WTC11 (cell line): ENCODE results near the gene TRAPPC14.

ENCODE experiments used
- ATF1 ChIP-seq: sonication (generic); formaldehyde crosslinking; IDR thresholded peaks from 2 replicates; pipeline ENCODE4 v1.8.1; 2023; ENCODE audit warnings: mild to moderate bottlenecking, moderate library complexity, missing genetic modification reagents
- CBFB ChIP-seq: sonication (generic); formaldehyde crosslinking; IDR thresholded peaks from 2 replicates; pipeline ENCODE4 v1.8.1; 2022; ENCODE audit warnings: mild to moderate bottlenecking, low read depth, missing genetic modification reagents
- ESRRA ChIP-seq: sonication (generic); formaldehyde crosslinking; IDR thresholded peaks from 2 replicates; pipeline ENCODE4 v1.8.1; 2022; ENCODE audit warnings: mild to moderate bottlenecking, missing genetic modification reagents, borderline replicate concordance
- GABPB1 ChIP-seq: sonication (generic); formaldehyde crosslinking; IDR thresholded peaks from 2 replicates; pipeline ENCODE4 v1.8.1; 2023; ENCODE audit warnings: mild to moderate bottlenecking, missing genetic modification reagents
- NR2C2 ChIP-seq: sonication (generic); formaldehyde crosslinking; IDR thresholded peaks from 2 replicates; pipeline ENCODE4 v1.8.0; 2022; ENCODE audit warnings: mild to moderate bottlenecking, missing genetic modification reagents
- NR3C1 ChIP-seq: sonication (generic); formaldehyde crosslinking; conservative IDR thresholded peaks from 2 replicates; pipeline ENCODE4 v1.8.1; 2023; ENCODE audit warnings: low read depth, mild to moderate bottlenecking, missing genetic modification reagents
- TCF7 ChIP-seq: sonication (generic); formaldehyde crosslinking; IDR thresholded peaks from 2 replicates; pipeline ENCODE4 v1.8.0; 2022; ENCODE audit warnings: mild to moderate bottlenecking, low read depth, missing genetic modification reagents, moderate library complexity
- TEAD1 ChIP-seq: sonication (generic); formaldehyde crosslinking; IDR thresholded peaks from 2 replicates; pipeline ENCODE4 v1.8.0; 2022; ENCODE audit warnings: mild to moderate bottlenecking, missing genetic modification reagents
- ZNF416 ChIP-seq: fragments of 250-450 bp; sonication (Bioruptor Pico); IDR thresholded peaks from 2 replicates; pipeline ENCODE4 v1.9.0; 2021; ENCODE audit warnings: mild to moderate bottlenecking, inconsistent platforms
- TF ChIP-seq, protein P1 (sequence below): fragments of 200-600 bp; IDR thresholded peaks from 2 replicates; pipeline ENCODE4 v1.8.0; 2022; ENCODE audit warnings: antibody characterized with exemption
- TF ChIP-seq, protein P2 (sequence below): sonication (generic); formaldehyde crosslinking; conservative IDR thresholded peaks from 2 replicates; pipeline ENCODE4 v1.8.1; 2022; ENCODE audit warnings: mild to moderate bottlenecking, missing genetic modification reagents
- TF ChIP-seq, protein P3 (sequence below): sonication (generic); formaldehyde crosslinking; conservative IDR thresholded peaks from 2 replicates; pipeline ENCODE4 v1.8.1; 2023; ENCODE audit warnings: mild to moderate bottlenecking, low read depth, missing genetic modification reagents, moderate library complexity
- TF ChIP-seq, protein P4 (sequence below): sonication (generic); formaldehyde crosslinking; IDR thresholded peaks from 2 replicates; pipeline ENCODE4 v1.8.1; 2023; ENCODE audit warnings: mild to moderate bottlenecking, moderate library complexity, missing genetic modification reagents

DNA sequence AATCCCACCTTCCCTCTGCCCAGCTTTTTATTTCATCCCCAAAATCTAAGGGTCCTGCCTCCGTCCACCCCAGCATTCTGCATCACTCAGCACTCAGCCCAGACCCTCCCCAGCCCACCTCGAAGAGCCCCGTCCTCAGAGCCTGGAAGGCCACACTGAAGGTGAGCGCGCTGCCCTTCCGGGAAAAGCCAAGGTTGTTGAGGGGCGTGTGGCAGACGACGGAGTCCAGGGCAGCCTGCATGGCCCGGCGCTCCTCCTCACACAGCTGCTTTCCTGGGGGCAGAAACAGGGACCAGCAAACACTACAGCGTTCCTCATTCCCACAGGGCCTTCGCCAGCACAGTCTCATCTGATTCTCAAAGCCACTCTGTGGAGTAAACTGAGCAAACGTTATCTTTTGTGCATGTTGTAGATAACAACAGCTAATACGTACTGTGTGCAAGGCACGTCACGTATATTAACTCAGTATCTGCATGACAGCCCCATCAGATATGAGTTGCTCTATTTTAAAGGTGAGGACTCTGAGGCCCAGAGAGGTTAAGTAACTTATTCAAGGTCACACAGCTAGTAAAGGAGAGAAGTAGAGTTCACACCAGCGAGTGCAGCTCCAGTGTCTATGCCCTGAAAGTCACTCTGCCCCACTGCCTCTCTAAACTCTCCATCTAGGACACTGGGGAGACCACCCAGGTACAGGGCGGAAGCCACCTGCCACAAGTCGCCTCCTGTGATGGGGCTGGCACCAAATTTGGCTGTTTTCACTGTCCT lies 2.8 kb downstream of the TRAPPC14 start:
- TF ChIP-seq, protein P1, sequence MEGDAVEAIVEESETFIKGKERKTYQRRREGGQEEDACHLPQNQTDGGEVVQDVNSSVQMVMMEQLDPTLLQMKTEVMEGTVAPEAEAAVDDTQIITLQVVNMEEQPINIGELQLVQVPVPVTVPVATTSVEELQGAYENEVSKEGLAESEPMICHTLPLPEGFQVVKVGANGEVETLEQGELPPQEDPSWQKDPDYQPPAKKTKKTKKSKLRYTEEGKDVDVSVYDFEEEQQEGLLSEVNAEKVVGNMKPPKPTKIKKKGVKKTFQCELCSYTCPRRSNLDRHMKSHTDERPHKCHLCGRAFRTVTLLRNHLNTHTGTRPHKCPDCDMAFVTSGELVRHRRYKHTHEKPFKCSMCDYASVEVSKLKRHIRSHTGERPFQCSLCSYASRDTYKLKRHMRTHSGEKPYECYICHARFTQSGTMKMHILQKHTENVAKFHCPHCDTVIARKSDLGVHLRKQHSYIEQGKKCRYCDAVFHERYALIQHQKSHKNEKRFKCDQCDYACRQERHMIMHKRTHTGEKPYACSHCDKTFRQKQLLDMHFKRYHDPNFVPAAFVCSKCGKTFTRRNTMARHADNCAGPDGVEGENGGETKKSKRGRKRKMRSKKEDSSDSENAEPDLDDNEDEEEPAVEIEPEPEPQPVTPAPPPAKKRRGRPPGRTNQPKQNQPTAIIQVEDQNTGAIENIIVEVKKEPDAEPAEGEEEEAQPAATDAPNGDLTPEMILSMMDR: no peak
- TF ChIP-seq NR3C1 (CRISPR knock-in tag): no peak
- TF ChIP-seq, protein P2, sequence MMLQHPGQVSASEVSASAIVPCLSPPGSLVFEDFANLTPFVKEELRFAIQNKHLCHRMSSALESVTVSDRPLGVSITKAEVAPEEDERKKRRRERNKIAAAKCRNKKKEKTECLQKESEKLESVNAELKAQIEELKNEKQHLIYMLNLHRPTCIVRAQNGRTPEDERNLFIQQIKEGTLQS (CRISPR knock-in tag): no peak
- no peak for TF ChIP-seq ZNF416 (CRISPR knock-in tag)
- TF ChIP-seq, protein P3, sequence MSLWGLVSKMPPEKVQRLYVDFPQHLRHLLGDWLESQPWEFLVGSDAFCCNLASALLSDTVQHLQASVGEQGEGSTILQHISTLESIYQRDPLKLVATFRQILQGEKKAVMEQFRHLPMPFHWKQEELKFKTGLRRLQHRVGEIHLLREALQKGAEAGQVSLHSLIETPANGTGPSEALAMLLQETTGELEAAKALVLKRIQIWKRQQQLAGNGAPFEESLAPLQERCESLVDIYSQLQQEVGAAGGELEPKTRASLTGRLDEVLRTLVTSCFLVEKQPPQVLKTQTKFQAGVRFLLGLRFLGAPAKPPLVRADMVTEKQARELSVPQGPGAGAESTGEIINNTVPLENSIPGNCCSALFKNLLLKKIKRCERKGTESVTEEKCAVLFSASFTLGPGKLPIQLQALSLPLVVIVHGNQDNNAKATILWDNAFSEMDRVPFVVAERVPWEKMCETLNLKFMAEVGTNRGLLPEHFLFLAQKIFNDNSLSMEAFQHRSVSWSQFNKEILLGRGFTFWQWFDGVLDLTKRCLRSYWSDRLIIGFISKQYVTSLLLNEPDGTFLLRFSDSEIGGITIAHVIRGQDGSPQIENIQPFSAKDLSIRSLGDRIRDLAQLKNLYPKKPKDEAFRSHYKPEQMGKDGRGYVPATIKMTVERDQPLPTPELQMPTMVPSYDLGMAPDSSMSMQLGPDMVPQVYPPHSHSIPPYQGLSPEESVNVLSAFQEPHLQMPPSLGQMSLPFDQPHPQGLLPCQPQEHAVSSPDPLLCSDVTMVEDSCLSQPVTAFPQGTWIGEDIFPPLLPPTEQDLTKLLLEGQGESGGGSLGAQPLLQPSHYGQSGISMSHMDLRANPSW (CRISPR knock-in tag): no peak
- no peak for TF ChIP-seq NR2C2
- no peak for TF ChIP-seq TEAD1
- no peak for TF ChIP-seq TCF7
- TF ChIP-seq ESRRA (CRISPR knock-in tag): no peak
- no peak for TF ChIP-seq CBFB
- TF ChIP-seq, protein P4, sequence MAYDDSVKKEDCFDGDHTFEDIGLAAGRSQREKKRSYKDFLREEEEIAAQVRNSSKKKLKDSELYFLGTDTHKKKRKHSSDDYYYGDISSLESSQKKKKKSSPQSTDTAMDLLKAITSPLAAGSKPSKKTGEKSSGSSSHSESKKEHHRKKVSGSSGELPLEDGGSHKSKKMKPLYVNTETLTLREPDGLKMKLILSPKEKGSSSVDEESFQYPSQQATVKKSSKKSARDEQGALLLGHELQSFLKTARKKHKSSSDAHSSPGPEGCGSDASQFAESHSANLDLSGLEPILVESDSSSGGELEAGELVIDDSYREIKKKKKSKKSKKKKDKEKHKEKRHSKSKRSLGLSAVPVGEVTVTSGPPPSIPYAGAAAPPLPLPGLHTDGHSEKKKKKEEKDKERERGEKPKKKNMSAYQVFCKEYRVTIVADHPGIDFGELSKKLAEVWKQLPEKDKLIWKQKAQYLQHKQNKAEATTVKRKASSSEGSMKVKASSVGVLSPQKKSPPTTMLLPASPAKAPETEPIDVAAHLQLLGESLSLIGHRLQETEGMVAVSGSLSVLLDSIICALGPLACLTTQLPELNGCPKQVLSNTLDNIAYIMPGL (CRISPR knock-in tag): no peak
- no peak for TF ChIP-seq ATF1
- no peak for TF ChIP-seq GABPB1 (CRISPR knock-in tag)
